Gastrocnemius medialis (tissue), 4 donors: ENCODE results near the gene PDE1C.

Experiments used
- CTCF ChIP-seq, 5 experiments: fragments of 450-650 bp in 3 of 5; fragments of 200-600 bp in 2 of 5; sonication (generic) in 2 of 5; IDR thresholded peaks in 4 of 5; conservative IDR thresholded peaks in 1 of 5; 1 replicate in 4 of 5; 2 replicates in 1 of 5; pipeline ENCODE4 v1.5.1; 2016 to 2019; ENCODE audit warnings: antibody characterized with exemption in 5 of 5, mild to moderate bottlenecking in 3 of 5, moderate library complexity in 3 of 5
- POLR2A ChIP-seq, 2 donors: fragments of 450-650 bp; IDR thresholded peaks; one replicate each; pipeline ENCODE4 v1.6.1; 2017; ENCODE audit warnings: antibody characterized with exemption in 2 of 2, mild to moderate bottlenecking in 2 of 2, moderate library complexity in 2 of 2

DNA sequence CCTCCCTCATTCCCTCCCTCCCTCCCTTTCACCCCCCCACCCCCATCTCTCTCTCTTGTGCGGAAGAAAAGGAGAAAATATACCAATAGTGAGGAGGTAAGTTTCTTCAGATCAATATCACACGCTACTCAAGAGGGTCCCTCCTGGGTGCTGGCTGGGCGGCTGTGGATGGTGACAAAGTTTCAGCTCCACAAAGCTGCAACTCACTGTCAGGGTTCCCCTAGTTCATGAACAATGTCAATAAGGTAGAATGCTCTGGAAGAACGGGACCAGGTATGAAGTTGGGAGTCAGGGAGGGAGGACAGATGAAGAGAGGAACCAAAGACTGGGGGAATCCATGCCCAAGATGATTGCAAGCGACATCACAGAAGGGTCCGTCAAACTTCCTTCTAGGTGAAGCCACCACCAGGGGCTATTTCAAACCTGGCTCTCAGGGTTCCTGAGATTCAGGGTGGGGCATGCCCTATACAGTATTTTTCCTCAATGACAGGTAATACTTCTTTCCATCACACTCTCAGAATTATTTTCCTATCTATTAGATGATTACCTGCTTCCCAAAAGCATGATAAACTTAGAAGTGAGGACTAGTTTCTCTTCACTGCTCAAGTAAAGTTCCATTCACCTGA, 1.4 kb upstream of the PDE1C start:
- TF ChIP-seq CTCF (IDR thresholded peaks at IDR 0.05 in 4 of 5, conservative IDR thresholded peaks at IDR 0.05 in 1 of 5), result no peak
- TF ChIP-seq POLR2A (IDR thresholded peaks at IDR 0.05), result no peak
